VCaP (cell line): Measurements from ENCODE around the gene SERPINB2.

Source experiments
- H3K27ac ChIP-seq: fragments of 450-650 bp; 2 replicates; pipeline ENCODE4 v1.5.1; 2017
- CTCF ChIP-seq: fragments of 450-650 bp; conservative IDR thresholded peaks from 2 replicates; pipeline ENCODE4 v1.5.1; 2017; ENCODE audit warnings: mild to moderate bottlenecking, moderate library complexity

The SERPINB2 gene

GRCh38 chr18:63872586-63872985 is 14.9 kb upstream of the SERPINB2 start:
- no peak overlapping the region for H3K27ac ChIP-seq
- no peak for TF ChIP-seq CTCF

GRCh38 chr18:63878343-63878742 is 9.2 kb upstream of the SERPINB2 start:
- no peak overlapping the region for H3K27ac ChIP-seq
- no peak for TF ChIP-seq CTCF

GRCh38 chr18:63878925-63879324 is 8.6 kb upstream of the SERPINB2 start:
- no peak overlapping the region for H3K27ac ChIP-seq
- no peak for TF ChIP-seq CTCF

- no peak overlapping the region for H3K27ac ChIP-seq
- no peak for TF ChIP-seq CTCF
These were observed 7.8 kb upstream of the SERPINB2 start for GRCh38 chr18:63879709-63880108.

GRCh38 chr18:63881851-63882250 is 5.7 kb upstream of the SERPINB2 start:
- H3K27ac ChIP-seq = no peak overlapping the region
- TF ChIP-seq CTCF = no peak

GRCh38 chr18:63882333-63883141 is 5.0 kb upstream of the SERPINB2 start:
- TF ChIP-seq CTCF = no peak
- no peak overlapping the region for H3K27ac ChIP-seq

GRCh38 chr18:63883617-63884016 is 3.9 kb upstream of the SERPINB2 start:
- H3K27ac ChIP-seq = no peak overlapping the region
- TF ChIP-seq CTCF = no peak
